Activated T-helper 1 cell treated with anti-CD3 and anti-CD28 coated beads, Interleukin-12 subunit alpha, Interleukin-12 subunit beta, Interleukin-2, Interleukin-4 antibody, amounts not matched to agents 30 ng/mL and 10 ng/mL and 1 ng/mL, durations not matched to agents 14 hours and 24 hours and 36 hours (primary cell): ENCODE data around the gene MTAP. TPM values are rescaled to one million over a fixed set of nuclear protein-coding genes. Genes with fewer than 3 reads are reported as not detected.
A peak's percentile ranks its signal among the peaks of the same experiment; 100 is the strongest.

Source experiments
- DNase-seq: peaks from one replicate; pipeline ENCODE4 v3.0.0; 2021; ENCODE audit warnings: low spot score
- H3K27ac Mint-ChIP-seq: one replicate; pipeline ENCODE4 v1.8.0; 2021; ENCODE audit warnings: mild to moderate bottlenecking, mixed read lengths
- H3K27me3 Mint-ChIP-seq: one replicate; pipeline ENCODE4 v1.8.0; 2022; ENCODE audit warnings: mild to moderate bottlenecking, moderate library complexity, mixed read lengths; ENCODE audit not compliant: insufficient read depth
- H3K36me3 Mint-ChIP-seq: one replicate; pipeline ENCODE4 v1.8.0; 2021; ENCODE audit warnings: low read depth, mixed read lengths
- H3K4me1 Mint-ChIP-seq: one replicate; pipeline ENCODE4 v1.8.0; 2021; ENCODE audit warnings: low read depth, mixed read lengths
- H3K4me3 Mint-ChIP-seq: one replicate; pipeline ENCODE4 v1.8.0; 2021; ENCODE audit warnings: mild to moderate bottlenecking, moderate library complexity, mixed read lengths
- H3K9me3 Mint-ChIP-seq: one replicate; pipeline ENCODE4 v1.8.0; 2021; ENCODE audit warnings: mixed read lengths
- intact Hi-C: fragments of 100-400 bp; cut with micrococcal nuclease; formaldehyde crosslinking; loops from one replicate; pipeline ENCODE4 v1.15.1; 2024
- total RNA-seq: library from RNA; stranded (reverse); gene quantifications from 2 replicates; pipeline ENCODE4 v1.2.3, GENCODE V29; 2022

Gene MTAP
- total RNA-seq, 1 donor from 2014 or later = 55.5 TPM

DNA sequence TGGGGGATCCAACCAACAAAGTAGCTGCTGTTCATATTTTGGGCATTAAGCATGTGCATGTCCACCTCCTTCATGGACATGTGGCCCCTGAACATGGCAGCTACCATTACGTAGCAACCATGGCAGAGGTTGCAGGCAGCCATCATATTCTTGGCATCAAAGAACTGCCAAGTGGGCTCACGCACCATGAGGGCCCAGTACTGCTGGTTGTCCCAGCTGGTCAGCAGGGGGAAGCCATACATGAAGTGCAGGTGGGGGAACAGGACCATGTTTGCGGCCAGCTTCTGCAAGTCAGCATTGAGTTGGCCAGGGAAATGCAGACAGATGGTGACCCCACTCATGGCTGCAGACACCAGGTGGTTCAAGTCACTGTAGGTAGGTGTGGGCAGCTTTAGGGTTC is 9.5 kb downstream of the MTAP start:
- Mint-ChIP-seq H3K27me3 (no peaks in the 10 kb centered on the region), H3K9me3 (no peaks in the 10 kb centered on the region), H3K36me3 (peaks cover 37% of the 10 kb centered on the region), H3K4me1 (peaks cover 28% of the 10 kb centered on the region), H3K4me3 (no peak overlapping the region), H3K27ac (no peak overlapping the region)
- DNase-seq = no peak
- intact Hi-C loops = loop anchor here (2.0 kb wide), 2 partner anchors 21 to 365 kb away; no protein-coding TSS in a partner anchor

DNA sequence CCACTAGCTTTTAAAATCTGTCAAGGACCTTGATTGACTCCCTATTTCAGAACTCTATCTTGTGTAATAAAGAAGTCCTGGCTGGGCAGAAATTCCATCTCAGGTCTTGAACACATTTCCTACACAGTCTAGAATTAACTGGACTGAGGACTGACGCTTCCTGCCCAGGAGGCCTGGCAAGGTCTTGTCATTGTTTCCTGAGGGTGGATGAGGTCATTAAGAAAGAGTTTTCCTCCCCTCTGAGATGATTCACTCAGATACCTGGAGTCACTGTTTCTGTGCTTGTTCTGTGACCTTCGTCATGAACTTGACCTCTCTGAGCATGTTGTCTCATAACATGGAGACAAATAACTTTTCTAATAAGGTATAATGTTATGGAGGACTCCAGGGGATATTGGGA is 10.0 kb downstream of the MTAP start:
- Mint-ChIP-seq H3K4me1 (peaks cover 28% of the 10 kb centered on the region), H3K36me3 (peaks cover 39% of the 10 kb centered on the region), H3K4me3 (no peak overlapping the region), H3K27ac (no peak overlapping the region), H3K27me3 (no peaks in the 10 kb centered on the region), H3K9me3 (no peaks in the 10 kb centered on the region)
- DNase-seq = no peak
- intact Hi-C loops = loop anchor here (2.0 kb wide), 2 partner anchors 20 to 364 kb away; no protein-coding TSS in a partner anchor

DNA sequence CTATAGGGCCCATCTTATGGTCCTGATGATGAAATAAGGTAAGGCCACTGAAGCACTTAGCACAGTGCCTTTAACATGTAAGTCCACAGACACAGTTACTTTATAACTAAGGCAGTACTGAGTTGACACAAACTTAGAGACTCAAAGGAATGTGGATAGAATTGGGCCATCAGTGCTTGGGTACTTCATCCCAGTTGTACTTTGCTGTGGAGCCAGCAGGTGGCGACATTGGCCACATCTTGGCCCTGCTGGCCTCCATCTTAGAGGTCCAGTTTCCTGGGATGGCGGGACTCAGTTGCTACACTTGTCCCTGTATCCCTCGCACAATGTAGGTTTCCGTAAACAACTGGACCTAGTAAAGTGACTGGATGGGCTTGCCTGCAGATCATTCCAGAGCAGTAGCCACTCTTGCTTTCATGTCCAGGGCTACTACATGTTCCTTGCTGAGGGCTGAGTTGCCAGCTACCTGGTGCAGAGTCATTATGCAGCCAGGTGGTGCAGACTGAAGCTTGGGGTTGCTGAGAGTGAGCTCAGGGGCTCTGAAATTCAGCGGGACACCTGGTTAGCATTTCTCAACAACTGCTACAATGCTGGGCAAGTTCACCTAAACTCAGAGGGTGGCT is 10.6 kb downstream of the MTAP start:
- peak; percentile 47 for DNase-seq
- intact Hi-C loops = loop anchor here (1.0 to 2.0 kb wide), 9 partner anchors 20 to 639 kb away; no protein-coding TSS in a partner anchor
- H3K27ac Mint-ChIP-seq = peak overlapping the region; percentile 5
- no peaks in the 10 kb centered on the region for H3K27me3 Mint-ChIP-seq
- H3K36me3 Mint-ChIP-seq = peaks cover 37% of the 10 kb centered on the region
- H3K9me3 Mint-ChIP-seq = no peaks in the 10 kb centered on the region
- no peak overlapping the region for H3K4me3 Mint-ChIP-seq
- H3K4me1 Mint-ChIP-seq = peaks cover 28% of the 10 kb centered on the region

DNA sequence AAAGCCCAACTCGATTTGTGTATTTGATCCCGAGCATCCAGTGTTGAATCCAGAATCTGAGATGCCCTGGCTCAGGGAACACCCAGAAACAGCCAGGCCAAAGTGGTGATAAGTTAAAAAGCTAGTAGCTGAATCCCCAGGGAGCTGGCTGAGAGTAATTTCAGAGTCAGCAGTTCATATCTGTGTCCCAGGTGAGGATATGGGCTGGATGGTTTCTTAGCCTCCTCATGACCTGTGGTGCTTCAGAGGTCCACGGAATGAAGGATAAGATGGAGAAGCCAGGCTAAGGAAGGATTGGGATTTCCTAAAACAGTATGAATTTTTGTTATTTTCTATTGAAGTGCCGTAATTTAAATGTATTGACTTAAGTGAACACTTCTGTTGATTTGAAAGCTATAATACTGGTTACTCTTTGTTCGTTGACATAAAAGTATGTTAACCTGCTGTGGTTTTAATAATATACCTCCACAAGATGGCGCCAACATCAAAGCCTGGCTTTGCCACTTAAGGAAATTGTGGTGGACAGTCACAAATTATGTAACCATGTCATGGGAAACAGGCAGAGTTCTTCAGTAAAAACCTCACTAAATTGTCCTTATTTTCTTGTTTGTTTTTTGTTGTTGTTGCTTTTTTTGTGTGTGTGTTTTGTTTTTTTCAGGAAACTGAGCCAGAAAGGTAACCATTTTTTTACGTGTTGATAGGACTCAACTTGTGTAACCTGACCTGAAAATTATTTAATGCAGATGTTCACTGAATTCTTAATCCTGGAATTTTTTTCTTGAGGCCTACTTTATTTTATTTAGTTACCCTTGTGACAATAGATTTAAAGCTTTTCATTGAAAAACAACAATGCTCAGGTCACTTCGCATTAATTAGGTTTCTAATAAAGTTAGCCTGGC is 11.4 kb downstream of the MTAP start:
- no peaks in the 10 kb centered on the region for H3K27me3 Mint-ChIP-seq
- DNase-seq = peak; percentile 58
- H3K27ac Mint-ChIP-seq = no peak overlapping the region
- no peak overlapping the region for H3K4me3 Mint-ChIP-seq
- H3K4me1 Mint-ChIP-seq = peaks cover 28% of the 10 kb centered on the region
- intact Hi-C loops = loop anchor here (1.0 to 2.0 kb wide), 9 partner anchors 19 to 638 kb away; no protein-coding TSS in a partner anchor
- no peaks in the 10 kb centered on the region for H3K9me3 Mint-ChIP-seq
- peaks cover 43% of the 10 kb centered on the region for H3K36me3 Mint-ChIP-seq

DNA sequence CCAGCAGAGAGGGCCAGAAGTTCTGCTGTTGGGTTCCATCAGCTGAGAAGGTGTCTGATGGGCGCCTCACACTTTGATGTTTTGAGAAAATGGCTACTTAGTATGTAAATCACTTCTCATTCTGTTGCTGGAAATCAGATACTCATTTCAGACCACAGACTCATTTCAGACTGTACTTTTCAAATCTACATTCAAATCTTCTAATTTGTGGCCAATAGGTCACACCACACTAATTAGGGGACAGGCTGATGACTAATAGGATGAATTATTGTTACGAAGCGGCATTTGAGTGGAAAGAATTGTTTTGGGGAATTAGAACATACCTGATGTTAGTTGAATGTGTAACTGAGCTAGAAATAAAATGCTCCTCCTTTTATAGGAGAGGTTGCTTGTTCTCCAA is 13.2 kb downstream of the MTAP start:
- intact Hi-C loops = no loop called here
- no peak overlapping the region for H3K4me3 Mint-ChIP-seq
- no peak for DNase-seq
- H3K36me3 Mint-ChIP-seq = peaks cover 50% of the 10 kb centered on the region
- H3K9me3 Mint-ChIP-seq = no peaks in the 10 kb centered on the region
- peaks cover 28% of the 10 kb centered on the region for H3K4me1 Mint-ChIP-seq
- no peak overlapping the region for H3K27ac Mint-ChIP-seq
- no peaks in the 10 kb centered on the region for H3K27me3 Mint-ChIP-seq

DNA sequence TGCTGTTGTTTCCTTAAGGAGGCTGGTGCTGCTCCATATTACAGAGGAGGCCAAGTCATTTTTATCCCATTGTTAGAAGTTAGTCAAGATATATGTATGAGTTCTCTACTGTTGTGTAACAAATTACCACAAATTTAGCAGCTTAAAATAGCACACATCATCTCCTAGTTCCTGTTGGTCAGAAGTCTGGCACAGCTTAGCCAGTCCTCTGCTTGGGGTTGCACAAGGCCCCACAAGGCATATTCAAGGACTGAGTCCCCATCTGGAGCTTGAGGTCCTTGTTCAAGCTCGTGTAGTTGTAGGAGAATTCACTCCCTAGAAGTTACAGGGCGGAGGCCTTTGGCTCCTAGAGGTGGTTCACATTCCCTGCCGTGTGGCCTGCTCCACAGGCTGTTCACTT is 14.7 kb downstream of the MTAP start:
- Mint-ChIP-seq H3K27me3 (no peaks in the 10 kb centered on the region), H3K9me3 (no peaks in the 10 kb centered on the region), H3K4me3 (no peak overlapping the region), H3K4me1 (peaks cover 22% of the 10 kb centered on the region), H3K27ac (no peak overlapping the region), H3K36me3 (peaks cover 57% of the 10 kb centered on the region)
- intact Hi-C loops = no loop called here
- no peak for DNase-seq

DNA sequence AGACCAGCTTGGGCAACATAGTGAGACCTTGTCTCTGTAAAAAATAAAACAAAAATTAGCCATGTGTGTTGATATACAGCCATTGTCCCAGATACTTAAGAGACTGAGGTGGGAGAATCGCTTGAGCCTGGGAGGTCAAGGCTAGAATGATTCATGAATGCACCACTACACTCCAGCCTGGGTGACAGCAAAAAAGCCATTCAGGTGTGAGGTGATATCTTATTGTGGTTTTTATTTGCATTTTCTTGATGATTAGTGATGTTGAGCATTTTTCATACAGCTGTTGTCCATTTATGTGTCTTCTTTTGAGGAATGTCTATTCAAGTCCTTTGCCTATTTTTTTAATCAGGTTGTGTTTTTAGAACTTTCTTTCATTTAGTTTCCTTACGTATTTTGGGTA is 23.2 kb downstream of the MTAP start:
- no peak overlapping the region for H3K27ac Mint-ChIP-seq
- intact Hi-C loops = no loop called here
- H3K9me3 Mint-ChIP-seq = peaks cover 4% of the 10 kb centered on the region
- peaks cover 63% of the 10 kb centered on the region for H3K36me3 Mint-ChIP-seq
- H3K27me3 Mint-ChIP-seq = no peaks in the 10 kb centered on the region
- no peak overlapping the region for H3K4me3 Mint-ChIP-seq
- DNase-seq = no peak
- peaks cover 42% of the 10 kb centered on the region for H3K4me1 Mint-ChIP-seq

DNA sequence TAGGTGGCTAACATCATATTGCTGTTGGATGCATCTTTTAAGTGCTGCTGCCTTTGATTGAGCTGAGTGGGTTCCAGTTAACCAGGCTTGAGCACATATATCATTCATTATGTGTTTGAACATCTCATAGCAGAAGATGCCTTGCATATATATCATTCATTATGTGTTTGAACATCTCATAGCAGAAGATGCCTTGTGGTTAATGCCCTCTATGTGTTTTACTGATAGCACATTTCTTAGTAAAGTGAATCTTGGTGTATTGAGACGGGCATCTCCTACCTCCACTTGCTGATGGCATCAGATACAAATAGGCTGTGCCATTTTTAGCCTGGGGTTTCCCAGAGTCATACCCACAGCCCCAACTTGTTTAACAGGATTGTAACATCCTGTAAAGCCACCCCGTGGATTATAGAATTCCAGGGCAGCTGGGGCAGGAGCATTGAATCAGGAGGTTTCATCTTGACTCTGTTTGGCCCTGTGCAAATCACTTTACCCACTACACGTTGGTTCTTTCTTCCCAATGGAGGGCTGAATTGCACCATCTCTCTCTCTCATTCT is 26.5 kb downstream of the MTAP start:
- Mint-ChIP-seq H3K4me3 (no peak overlapping the region), H3K36me3 (peaks cover 60% of the 10 kb centered on the region), H3K27ac (no peak overlapping the region), H3K27me3 (no peaks in the 10 kb centered on the region), H3K4me1 (peaks cover 68% of the 10 kb centered on the region), H3K9me3 (peaks cover 4% of the 10 kb centered on the region)
- DNase-seq = no peak
- intact Hi-C loops = no loop called here

DNA sequence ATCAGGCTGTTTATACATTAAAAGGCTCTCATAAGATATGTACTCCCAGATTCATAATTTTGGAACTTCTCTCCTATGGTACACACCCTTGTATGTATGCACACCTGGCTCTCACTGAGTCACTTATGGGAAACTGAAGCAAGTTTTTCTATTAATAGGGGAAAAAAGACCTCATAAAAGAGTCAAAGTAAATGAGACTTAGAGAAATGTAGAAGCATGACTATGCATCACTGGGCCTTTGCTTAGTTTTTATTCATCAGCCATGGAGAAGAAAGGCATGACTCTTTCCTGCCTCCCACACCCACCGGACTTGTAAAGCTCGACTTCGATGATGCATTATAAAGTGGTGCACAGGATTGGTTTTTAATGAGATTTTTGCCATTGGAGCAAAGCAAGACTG is 28.2 kb downstream of the MTAP start:
- Mint-ChIP-seq H3K4me3 (no peak overlapping the region), H3K4me1 (peaks cover 65% of the 10 kb centered on the region)
- intact Hi-C loops = loop anchor here (5.0 kb wide), 1 partner anchor 137 kb away; no protein-coding TSS in a partner anchor

DNA sequence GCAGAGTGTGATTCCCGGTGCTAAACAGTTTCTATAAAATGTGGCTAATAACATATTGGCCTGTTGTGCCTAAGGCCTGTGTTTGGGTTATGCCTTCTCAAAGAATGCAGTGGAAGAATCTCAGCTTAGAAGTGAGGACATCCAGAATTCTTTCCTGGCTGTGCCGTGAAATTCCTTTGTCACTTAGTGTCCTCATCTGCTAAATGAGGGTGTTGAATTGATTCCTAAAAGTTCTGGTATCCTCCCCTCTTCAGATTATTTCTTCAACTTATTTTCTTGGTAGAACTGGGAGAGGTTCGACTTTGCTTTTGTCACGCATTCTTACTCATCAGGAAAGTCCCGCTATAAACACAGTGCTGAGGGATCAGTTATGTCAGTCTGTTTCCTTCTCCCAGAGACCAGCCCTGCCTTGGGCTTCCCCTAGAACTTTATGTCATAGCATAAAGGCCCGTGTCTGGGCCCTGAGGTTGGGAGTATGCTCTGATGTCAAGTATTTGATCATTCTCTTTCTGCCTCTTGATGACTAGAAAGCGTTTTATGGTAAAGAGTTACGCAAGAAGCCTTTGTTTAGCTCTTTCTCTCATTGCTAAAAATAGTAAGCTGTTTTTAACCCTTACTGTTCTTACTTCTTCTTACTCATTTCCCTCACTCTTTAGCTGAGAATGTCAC is 29.5 kb downstream of the MTAP start:
- Mint-ChIP-seq H3K9me3 (no peaks in the 10 kb centered on the region), H3K4me3 (peak overlapping the region; percentile 20), H3K27me3 (no peaks in the 10 kb centered on the region), H3K27ac (peak overlapping the region; percentile 73), H3K36me3 (peaks cover 69% of the 10 kb centered on the region), H3K4me1 (peaks cover 73% of the 10 kb centered on the region)
- peak; percentile 66 for DNase-seq
- intact Hi-C loops = loop anchor here (1.0 to 5.0 kb wide), 4 partner anchors 19 to 248 kb away; no protein-coding TSS in a partner anchor

More for the DNA sequence above, 28.2 kb downstream of the MTAP start:
- DNase-seq = no peak
- no peaks in the 10 kb centered on the region for H3K9me3 Mint-ChIP-seq
- H3K36me3 Mint-ChIP-seq = peaks cover 59% of the 10 kb centered on the region
- no peak overlapping the region for H3K27ac Mint-ChIP-seq
- H3K27me3 Mint-ChIP-seq = no peaks in the 10 kb centered on the region

DNA sequence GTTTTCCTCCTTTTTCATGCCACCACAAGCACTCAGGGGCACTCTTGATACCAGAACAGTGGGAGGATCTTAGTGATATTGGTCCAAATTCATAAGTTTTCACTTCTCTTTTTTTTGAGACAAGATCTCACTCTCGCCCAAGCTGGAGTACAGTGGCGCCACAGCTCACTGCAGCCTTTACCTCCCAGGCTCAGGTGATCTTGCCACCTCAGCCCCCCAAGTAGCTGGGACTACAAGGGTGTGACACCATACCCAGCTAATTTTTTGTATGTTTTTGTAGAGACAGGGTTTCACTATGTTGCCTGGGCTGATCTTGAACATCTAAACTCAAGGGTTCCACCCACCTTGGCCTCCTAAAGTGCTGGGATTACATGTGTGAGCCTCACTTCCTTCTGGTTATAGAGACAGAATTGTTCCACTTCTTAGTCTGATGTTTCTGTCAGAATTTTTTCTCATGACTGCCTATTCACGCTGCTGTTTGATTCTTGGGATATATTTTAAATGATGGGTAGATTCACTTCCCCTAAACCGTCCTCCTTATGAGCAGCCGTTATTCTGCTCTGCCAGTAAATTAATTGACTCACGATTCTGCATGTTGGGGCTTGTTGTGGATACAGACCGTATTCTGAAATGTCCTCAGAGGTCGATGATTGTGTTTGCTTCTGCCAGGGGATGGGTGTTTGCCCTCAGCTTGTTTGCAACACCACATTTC is 30.8 kb downstream of the MTAP start:
- Mint-ChIP-seq H3K4me1 (peaks cover 62% of the 10 kb centered on the region), H3K27ac (no peak overlapping the region)
- intact Hi-C loops = loop anchor here (2.0 to 5.0 kb wide), 3 partner anchors 20 to 134 kb away; no protein-coding TSS in a partner anchor

DNA sequence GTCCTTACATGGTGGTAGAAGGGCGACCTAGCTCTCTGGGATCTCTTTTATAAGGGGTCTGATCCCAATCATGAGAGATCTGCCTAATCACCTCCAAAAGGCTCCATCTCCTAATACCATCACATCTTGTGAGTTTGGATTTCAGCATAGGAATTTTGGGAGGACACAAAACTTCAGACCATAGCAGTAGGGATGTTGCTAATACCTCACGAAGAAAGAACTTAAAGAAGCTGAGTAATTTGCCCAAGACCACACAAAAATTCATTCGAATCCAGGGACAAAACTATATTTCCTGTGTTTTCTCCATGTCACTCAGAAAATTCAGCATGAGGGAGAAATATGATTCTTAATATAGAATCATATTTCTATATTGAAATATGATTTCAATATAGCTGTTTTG is 32.7 kb downstream of the MTAP start:
- intact Hi-C loops = no loop called here
- DNase-seq = no peak
- H3K4me3 Mint-ChIP-seq = no peak overlapping the region
- peaks cover 77% of the 10 kb centered on the region for H3K36me3 Mint-ChIP-seq
- H3K27me3 Mint-ChIP-seq = no peaks in the 10 kb centered on the region
- H3K9me3 Mint-ChIP-seq = no peaks in the 10 kb centered on the region
- no peak overlapping the region for H3K27ac Mint-ChIP-seq
- H3K4me1 Mint-ChIP-seq = peaks cover 47% of the 10 kb centered on the region

More for the DNA sequence above, 30.8 kb downstream of the MTAP start:
- Mint-ChIP-seq H3K36me3 (peaks cover 71% of the 10 kb centered on the region), H3K27me3 (no peaks in the 10 kb centered on the region), H3K9me3 (no peaks in the 10 kb centered on the region), H3K4me3 (no peak overlapping the region)
- DNase-seq = no peak
